Measurements from ENCODE around the gene TBC1D22B. TPM values are rescaled to one million over a fixed set of nuclear protein-coding genes. Genes with fewer than 3 reads are reported as not detected.

TBC1D22B gene
- polyA plus RNA-seq, 1 of the 3 experiments (the other 2 are of a cell fraction), result 5.3 TPM

- no peaks in the 10 kb centered on the region for H3K9me3 ChIP-seq
- H3K79me2 ChIP-seq (ENCODE audit: insufficient read depth), result no peaks in the 10 kb centered on the region
- CTCF ChIA-PET, result interaction anchor here (2.7 to 16.3 kb wide), 3 partner anchors 41 to 327 kb away, joined by 16 to 431 read pairs (median 68); partner anchors contain the start of genes C6orf89 and PIM1
- no peaks in the 10 kb centered on the region for H4K20me1 ChIP-seq (ENCODE audit: insufficient read depth)
- H3F3A ChIP-seq (replicated peaks; ENCODE audit: insufficient read depth), result no peaks in the 10 kb centered on the region
- H3K27me3 ChIP-seq (ENCODE audit: insufficient read depth), result no peaks in the 10 kb centered on the region
- no peak overlapping the region for H2AFZ ChIP-seq (ENCODE audit: low read depth)
- DNase-seq, result no peak
- no peak overlapping the region for H3K4me3 ChIP-seq (ENCODE audit: low read depth in 2 of 2, low read length in 1 of 2)
- no peak overlapping the region for H3K9ac ChIP-seq
- no peaks in the 10 kb centered on the region for H3K9me2 ChIP-seq
- H3K27ac ChIP-seq (ENCODE audit: low read depth in 2 of 2, low read length in 1 of 2), result no peak overlapping the region
- no peak overlapping the region for H3K4me2 ChIP-seq
- WGBS (ENCODE audit: low lambda C conversion rate), result 95% methylated on average over 9 of the region's 9 CpGs
- peaks cover 0 to 2% of the 10 kb centered on the region in 2 experiments; a peak in 1 of 4 replicates for H3K4me1 ChIP-seq (ENCODE audit: control insufficient read depth in 1 of 2, insufficient read depth in 2 of 2, low read depth in 1 of 2, low read length in 1 of 2)
- H3K36me3 ChIP-seq (replicated peaks in 1 of 2; ENCODE audit: control insufficient read depth in 1 of 2, insufficient read depth in 2 of 2, low read length in 1 of 2), result no peaks in the 10 kb centered on the region
- TF ChIP-seq ZBTB33 (IDR thresholded peaks at IDR 0.05; ENCODE audit: borderline replicate concordance, low read depth) (no peak), ELF1 (IDR thresholded peaks at IDR 0.05) (no peak), PBX3 (IDR thresholded peaks at IDR 0.05) (no peak), RCOR1 (IDR thresholded peaks at IDR 0.05; ENCODE audit: low read length) (no peak), MEF2A (IDR thresholded peaks at IDR 0.05; ENCODE audit: borderline replicate concordance, low read depth) (no peak), POLR2AphosphoS5 (IDR thresholded peaks at IDR 0.05; ENCODE audit: low read depth, low read length) (no peak), TCF12 (IDR thresholded peaks at IDR 0.05) (no peak), USF2 (IDR thresholded peaks at IDR 0.05; ENCODE audit: borderline replicate concordance, low read depth, low read length) (no peak), YY1 (IDR thresholded peaks at IDR 0.05; ENCODE audit: low read depth) (no peak), TEAD4 (IDR thresholded peaks at IDR 0.05; ENCODE audit: borderline replicate concordance, insufficient read depth) (no peak), JUND (IDR thresholded peaks at IDR 0.05) (no peak), MAX (IDR thresholded peaks at IDR 0.05; ENCODE audit: low read depth) (no peak), FOXM1 (IDR thresholded peaks at IDR 0.05; ENCODE audit: low read depth) (no peak), EZH2phosphoT487 (IDR thresholded peaks at IDR 0.05; ENCODE audit: borderline replicate concordance, low read depth) (no peak), RFX5 (IDR thresholded peaks at IDR 0.05; ENCODE audit: low read length) (no peak), REST (IDR thresholded peaks at IDR 0.05; ENCODE audit: low read depth, low read length) (no peak), MXI1 (IDR thresholded peaks at IDR 0.05; ENCODE audit: low read depth, low read length) (no peak), GABPA (IDR thresholded peaks at IDR 0.05; ENCODE audit: low read depth) (no peak), FOXJ3 (CRISPR knock-in tag; IDR thresholded peaks at IDR 0.05) (no peak)
- POLR2A ChIA-PET, result no interaction called here
Measured at GRCh38 chr6:37212268-37212667, 45.3 kb upstream of the TBC1D22B start.
